Measurements from ENCODE around the gene CST9L. TPM values are rescaled to one million over a fixed set of nuclear protein-coding genes. Genes with fewer than 3 reads are reported as not detected.

The CST9L gene
- total RNA-seq, 1 donor from 2014 or later = not detected

GRCh38 chr20:23533161-23533560, 35.1 kb downstream of the CST9L start:
- DNase-seq (ENCODE audit: low read depth) = no peak
- no peaks in the 10 kb centered on the region for H3K36me3 ChIP-seq (ENCODE audit: control insufficient read depth, insufficient read depth, low read length)
- H3K27me3 ChIP-seq (ENCODE audit: control insufficient read depth, insufficient read depth, low read length) = no peaks in the 10 kb centered on the region
- no peak overlapping the region for H3K4me3 ChIP-seq (ENCODE audit: low read depth, low read length)
- TF ChIP-seq CTCF (IDR thresholded peaks at IDR 0.05; ENCODE audit: insufficient read depth, low read length, poor library complexity, severe bottlenecking) = no peak

DNA sequence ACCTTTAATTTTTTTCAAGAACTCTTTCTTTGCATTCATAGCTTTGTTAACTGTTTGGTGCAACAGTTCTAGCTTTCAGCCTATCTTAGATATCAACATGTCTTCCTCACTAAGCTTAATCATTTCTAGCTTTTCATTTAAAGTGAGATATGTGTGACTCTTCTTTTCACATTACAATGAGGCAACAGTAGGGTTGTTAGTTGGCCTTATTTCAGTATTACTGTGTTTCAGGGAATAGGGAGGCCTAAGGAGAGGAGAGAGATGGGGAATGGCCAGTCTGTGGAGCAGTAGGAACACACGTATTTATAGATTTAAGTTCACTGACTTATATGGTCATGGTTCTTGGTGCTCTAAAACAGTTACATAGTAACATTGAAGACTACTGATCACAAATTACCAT, 35.8 kb downstream of the CST9L start:
- no peak for TF ChIP-seq CTCF (IDR thresholded peaks at IDR 0.05; ENCODE audit: insufficient read depth, low read length, poor library complexity, severe bottlenecking)
- DNase-seq (ENCODE audit: low read depth) = no peak
- H3K27me3 ChIP-seq (ENCODE audit: control insufficient read depth, insufficient read depth, low read length) = no peaks in the 10 kb centered on the region
- no peak overlapping the region for H3K4me3 ChIP-seq (ENCODE audit: low read depth, low read length)
- no peaks in the 10 kb centered on the region for H3K36me3 ChIP-seq (ENCODE audit: control insufficient read depth, insufficient read depth, low read length)

GRCh38 chr20:23530937-23531567, 37.2 kb downstream of the CST9L start:
- DNase-seq (ENCODE audit: low read depth) = no peak
- Histone ChIP-seq H3K4me3 (ENCODE audit: low read depth, low read length) (no peak overlapping the region), H3K36me3 (ENCODE audit: control insufficient read depth, insufficient read depth, low read length) (no peaks in the 10 kb centered on the region), H3K27me3 (ENCODE audit: control insufficient read depth, insufficient read depth, low read length) (no peaks in the 10 kb centered on the region)
- no peak for TF ChIP-seq CTCF (IDR thresholded peaks at IDR 0.05; ENCODE audit: insufficient read depth, low read length, poor library complexity, severe bottlenecking)

- Histone ChIP-seq H3K27me3 (ENCODE audit: control insufficient read depth, insufficient read depth, low read length) (no peaks in the 10 kb centered on the region), H3K36me3 (ENCODE audit: control insufficient read depth, insufficient read depth, low read length) (no peaks in the 10 kb centered on the region), H3K4me3 (ENCODE audit: low read depth, low read length) (no peak overlapping the region)
- DNase-seq (ENCODE audit: low read depth) = no peak
- no peak for TF ChIP-seq CTCF (IDR thresholded peaks at IDR 0.05; ENCODE audit: insufficient read depth, low read length, poor library complexity, severe bottlenecking)
These were observed 39.3 kb downstream of the CST9L start for GRCh38 chr20:23528867-23529431.

DNA sequence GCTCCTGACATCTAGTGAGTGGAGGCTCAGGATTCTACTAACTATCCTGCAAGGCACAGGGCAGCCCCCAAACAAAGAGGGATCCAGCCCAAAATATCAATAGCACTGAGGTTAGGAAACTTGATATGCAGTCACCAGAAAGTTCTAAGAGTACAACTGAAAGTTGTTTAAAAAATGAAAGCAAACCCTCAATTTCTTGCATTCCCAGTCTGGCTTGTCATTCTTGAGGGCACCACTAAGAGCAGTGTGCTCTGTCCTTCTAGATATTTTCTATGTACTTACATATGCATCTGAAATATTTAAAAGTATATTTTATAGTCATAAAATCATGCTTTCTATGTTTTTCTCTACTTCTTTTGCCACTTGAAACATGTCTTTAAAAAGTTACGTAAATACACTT, 41.4 kb downstream of the CST9L start:
- no peaks in the 10 kb centered on the region for H3K36me3 ChIP-seq (ENCODE audit: control insufficient read depth, insufficient read depth, low read length)
- H3K27me3 ChIP-seq (ENCODE audit: control insufficient read depth, insufficient read depth, low read length) = no peaks in the 10 kb centered on the region
- no peak for TF ChIP-seq CTCF (IDR thresholded peaks at IDR 0.05; ENCODE audit: insufficient read depth, low read length, poor library complexity, severe bottlenecking)
- DNase-seq (ENCODE audit: low read depth) = no peak
- H3K4me3 ChIP-seq (ENCODE audit: low read depth, low read length) = no peak overlapping the region

DNA sequence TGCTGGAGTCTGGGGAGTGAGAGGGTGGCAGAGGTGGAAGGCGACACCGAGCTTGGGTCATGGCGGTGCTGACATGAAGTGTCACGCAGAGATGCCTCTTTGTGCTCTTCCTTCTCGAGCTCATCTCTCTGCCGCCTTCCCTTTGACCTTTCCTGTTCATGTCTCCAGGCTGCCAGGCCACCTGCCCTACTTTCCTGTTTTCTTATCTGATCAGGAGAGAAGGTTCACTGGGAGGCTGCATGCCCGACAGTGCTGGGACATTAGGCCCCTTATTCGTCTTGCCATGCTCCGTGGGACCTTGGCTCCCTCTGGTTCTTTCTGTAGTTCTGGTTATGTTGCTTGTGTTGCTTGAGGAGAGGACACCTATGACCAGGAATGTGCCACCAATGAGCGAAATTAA, 44.1 kb downstream of the CST9L start:
- Histone ChIP-seq H3K36me3 (ENCODE audit: control insufficient read depth, insufficient read depth, low read length) (no peaks in the 10 kb centered on the region), H3K27me3 (ENCODE audit: control insufficient read depth, insufficient read depth, low read length) (no peaks in the 10 kb centered on the region), H3K4me3 (ENCODE audit: low read depth, low read length) (no peak overlapping the region)
- no peak for TF ChIP-seq CTCF (IDR thresholded peaks at IDR 0.05; ENCODE audit: insufficient read depth, low read length, poor library complexity, severe bottlenecking)
- DNase-seq (ENCODE audit: low read depth) = no peak
